Left ventricle myocardium superior (tissue), 1 donor: ENCODE data around the gene PAOX. TPM values are rescaled to one million over a fixed set of nuclear protein-coding genes. Genes with fewer than 3 reads are reported as not detected.
"Not testable (repeated sequence)": the region's sequence is repeated elsewhere in the genome, so short reads cannot be mapped to it uniquely, and the experiment has no call there.

Experiments used
- ATAC-seq: fragments of 200-7000 bp; cut with Tn5 transposase; one replicate; pipeline ENCODE4 v1.9.1; 2020; ENCODE audit warnings: mild to moderate bottlenecking, moderate library complexity
- DNase-seq: peaks from one replicate; pipeline ENCODE4 v3.0.0-alpha.2; 2020
- intact Hi-C: fragments of 100-400 bp; cut with micrococcal nuclease; formaldehyde crosslinking; loops from one replicate; pipeline ENCODE4 v1.11.0; 2022
- total RNA-seq: library from RNA; stranded (reverse); fragmentation: NEBNext Ultra II Directional; extraction: Animal tissue kit (Norgen Biotek cat#: 25700); gene quantifications from one replicate; pipeline ENCODE4 v1.2.1, GENCODE V29; 2021
- donor health status: DM: no; HTN: yes; CAD: no; lungs with severe emphysema.

PAOX gene
- total RNA-seq, 1 donor from 2014 or later: 2.8 TPM

DNA sequence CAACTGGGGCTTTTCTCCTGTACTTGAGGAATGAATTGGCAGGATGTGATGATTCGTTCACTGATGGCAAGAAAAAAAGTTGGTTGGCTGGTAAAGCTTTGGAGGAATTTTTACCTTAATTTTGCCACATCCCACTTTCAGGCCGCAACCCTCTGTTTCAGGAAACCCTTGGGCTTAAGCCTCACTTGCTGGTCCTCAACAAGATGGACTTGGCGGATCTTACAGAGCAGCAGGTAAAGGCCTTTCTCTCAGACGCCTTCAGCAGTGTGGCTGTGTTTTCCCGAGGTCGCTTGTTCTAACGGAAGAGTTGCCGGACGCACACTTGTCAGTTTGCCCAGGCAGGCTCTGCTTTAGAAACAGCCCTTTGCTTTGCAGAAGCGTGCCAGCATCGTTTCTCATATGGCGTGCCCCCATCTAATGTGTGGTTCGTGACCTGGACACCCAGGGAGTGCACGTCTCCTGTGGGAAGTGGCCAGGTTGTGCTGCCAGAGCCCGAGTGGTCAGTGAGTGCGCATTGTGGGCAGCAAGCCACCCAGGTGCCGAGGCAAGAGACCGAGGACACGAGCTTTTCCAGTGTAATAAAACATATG, 17.1 kb downstream of the PAOX start:
- DNase-seq (no peak), ATAC-seq (no peak)
- intact Hi-C loops: no loop called here

DNA sequence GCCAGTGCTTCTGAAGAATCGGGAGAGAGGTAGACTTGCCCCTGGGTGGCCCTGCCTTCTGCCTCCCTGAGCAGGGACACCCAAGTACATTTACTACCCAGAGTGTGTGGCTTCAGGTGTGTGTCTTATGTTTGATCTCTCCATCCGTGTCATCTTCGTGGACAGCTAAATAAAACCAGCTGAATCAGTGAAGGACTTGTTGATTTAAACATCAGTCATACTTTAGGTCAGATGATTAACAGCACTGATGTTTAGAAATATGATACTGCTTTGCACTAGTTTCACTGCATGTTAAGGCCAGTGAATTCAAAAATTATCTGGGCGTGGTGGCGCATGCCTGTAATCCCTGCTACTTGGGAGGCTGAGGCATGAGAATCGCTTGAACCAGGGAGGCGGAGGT, 18.9 kb downstream of the PAOX start:
- intact Hi-C loops: no loop called here
- DNase-seq (no peak), ATAC-seq (no peak)

DNA sequence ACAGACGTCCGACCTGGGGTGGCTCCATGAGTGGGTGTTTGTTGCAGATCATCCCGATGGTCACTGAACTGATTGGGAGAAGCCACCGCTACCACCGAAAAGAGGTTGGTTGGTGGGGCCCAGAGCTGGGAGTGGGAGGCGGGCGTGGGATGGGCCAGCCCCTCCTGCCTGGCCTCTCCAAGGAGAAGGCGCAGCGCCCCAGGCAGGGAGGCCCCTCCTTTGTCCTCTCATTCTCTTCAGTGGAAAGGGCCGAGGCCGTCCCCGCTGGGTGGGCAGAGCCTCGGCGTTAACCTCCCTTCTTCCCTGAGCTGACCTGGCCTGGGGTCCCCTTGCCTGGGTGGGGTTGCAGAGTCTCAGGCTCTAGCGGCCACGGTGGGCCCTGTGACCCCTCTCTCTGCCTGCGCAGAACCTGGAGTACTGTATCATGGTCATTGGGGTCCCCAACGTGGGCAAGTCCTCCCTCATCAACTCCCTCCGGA, 20.1 kb downstream of the PAOX start:
- ATAC-seq (no peak), DNase-seq (no peak)
- intact Hi-C loops: no loop called here

DNA sequence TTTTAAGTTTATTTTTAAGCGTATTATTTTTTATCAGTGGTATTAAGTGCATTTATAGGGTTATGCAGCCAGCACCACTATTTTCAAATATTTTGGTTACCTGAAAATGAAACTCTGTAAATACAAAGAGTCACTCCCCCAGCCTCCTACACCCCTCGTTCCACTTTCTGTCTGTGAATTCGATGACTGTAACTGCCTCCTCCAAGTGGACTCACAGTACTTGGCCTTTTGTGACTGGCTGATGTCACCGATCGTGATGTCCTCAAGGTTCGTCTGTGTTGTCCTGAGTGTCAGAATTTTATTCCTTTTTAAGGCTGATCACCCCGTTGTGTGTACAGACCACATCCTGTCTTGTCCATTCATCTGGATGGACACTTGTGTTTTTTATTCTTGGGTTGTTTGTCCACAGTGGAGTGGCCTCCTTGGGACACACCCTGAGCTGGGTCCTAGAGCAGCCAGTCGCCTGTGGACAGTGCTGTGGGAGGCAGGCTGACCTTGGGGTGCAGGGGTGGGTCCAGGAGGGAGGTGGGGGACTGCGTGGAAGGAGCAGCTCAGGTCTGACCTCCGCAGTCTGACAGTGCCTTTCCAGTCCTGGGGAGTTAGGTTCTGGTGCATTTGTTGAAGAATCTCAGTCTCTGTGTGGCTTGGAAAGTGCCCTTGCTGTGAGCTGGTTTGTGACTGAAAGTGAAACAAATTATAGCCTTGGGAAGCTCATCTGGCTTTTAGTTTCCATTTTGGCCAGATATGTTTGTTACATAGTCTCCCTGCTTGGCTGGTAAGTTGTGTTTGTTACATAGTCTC, 21.8 kb downstream of the PAOX start:
- DNase-seq (no peak), ATAC-seq (no peak)
- intact Hi-C loops: no loop called here

DNA sequence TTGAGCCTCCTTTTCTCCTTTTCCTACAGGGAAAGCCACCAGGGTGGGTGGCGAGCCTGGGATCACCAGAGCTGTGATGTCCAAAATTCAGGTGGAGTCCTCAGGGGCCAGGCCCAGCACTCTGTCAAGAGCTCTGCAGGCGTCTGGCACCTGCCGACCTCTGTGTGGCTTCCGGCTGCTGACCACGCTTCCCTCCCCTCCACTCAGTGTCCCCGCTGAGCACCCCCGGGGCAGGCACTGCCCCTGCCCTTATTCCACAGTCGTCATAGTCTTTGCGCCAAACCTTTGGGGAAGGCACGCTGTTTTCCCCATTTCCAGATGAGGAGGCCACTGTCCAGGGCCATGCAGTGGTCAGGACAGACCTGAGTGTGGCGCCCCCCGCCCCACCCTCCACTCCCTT, 22.4 kb downstream of the PAOX start:
- intact Hi-C loops: no loop called here

DNA sequence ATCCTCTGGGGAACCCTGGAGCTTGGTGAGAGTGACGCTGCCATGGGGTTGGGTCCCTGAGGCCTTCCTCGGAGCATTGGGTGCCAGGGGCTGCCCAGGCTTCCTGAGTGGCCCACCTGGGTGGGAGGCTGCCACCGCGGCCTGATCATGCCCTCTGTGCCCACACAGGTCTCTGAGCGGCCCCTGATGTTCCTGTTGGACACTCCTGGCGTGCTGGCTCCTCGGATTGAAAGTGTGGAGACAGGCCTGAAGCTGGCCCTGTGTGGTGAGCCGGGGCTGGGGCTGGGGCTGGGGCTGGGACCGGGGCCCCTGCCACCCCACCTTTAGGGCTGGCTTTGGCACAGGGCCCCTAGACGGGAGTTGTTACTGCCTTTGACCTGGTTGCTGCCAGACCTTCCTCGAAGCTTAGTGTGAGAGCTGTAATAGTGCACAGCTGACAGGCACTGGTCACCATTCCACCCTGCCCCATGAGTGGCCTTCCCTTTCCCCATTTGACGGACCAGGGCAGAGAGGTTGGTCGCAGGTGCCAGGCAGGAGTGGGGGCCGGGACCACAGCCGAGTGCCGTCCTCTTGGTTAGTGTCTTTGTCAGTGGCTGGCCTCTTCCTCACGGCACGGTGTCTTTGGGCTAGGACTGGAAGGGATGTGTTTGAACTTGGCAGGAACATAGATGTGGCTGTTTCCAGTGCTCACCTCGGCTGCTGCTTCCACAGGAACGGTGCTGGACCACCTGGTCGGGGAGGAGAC, 23.1 kb downstream of the PAOX start:
- ATAC-seq (no peak), DNase-seq (no peak)
- intact Hi-C loops: no loop called here

More for the DNA sequence above, 22.4 kb downstream of the PAOX start:
- ATAC-seq (no peak), DNase-seq (no peak)

DNA sequence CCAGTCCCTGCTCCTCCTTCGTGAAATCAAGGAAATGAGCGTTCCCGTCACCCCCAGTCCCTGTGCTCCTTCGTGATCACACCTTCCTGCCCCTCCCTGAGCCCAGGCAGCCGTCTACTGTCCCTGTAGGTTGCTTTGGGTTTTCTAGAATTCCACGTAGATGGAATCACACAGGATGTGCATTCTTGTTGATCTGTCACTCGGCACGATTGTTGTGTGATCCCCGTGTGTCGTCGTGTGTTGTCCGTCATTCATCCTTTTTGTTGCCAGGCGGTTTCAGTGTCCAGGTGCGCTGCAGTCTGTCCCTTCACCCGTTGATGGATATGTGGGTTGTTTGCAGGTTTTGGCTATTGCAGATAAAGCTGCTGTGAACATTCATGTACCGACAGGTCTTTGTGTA, 24.3 kb downstream of the PAOX start:
- ATAC-seq: no peak
- DNase-seq: no peak
- intact Hi-C loops: no loop called here

DNA sequence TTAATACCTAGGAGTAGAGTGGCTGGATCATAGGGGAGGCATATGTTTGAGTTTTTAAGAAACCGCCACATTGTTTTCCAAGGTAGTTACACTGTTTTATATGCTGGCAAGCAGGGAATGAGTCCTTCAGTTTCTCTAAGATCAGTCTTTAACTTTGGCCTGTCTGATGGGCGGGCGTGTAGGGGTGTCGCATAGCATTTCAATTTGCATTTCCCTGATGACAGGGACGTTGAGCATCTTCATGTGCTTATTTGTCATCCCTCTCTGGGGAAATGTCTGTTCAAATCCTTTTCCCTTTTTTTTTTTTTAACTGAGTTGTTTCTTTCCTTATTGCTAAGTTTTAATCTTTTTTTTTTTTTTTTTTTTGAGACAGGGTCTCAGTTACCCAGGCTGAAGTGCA, 24.7 kb downstream of the PAOX start:
- intact Hi-C loops: no loop called here
- DNase-seq: no peak
- ATAC-seq: no peak

DNA sequence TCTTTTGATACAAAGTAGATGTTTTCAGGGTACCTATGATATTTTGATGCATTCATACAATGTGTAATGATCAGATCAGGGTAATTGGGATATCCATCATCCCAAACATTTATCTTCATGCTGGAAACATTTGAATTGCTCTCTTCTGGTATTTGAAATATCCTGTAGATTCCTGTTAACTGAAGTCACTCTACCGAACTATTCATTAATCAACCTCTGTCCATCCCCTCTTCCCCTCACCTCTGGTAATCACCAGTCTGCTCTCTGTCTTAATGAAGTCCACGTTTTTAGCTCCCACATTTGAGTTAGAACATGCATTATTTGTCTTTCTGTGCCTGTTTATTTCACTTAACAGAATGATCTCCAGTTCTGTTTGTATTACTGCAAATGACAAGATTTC, 26.2 kb downstream of the PAOX start:
- ATAC-seq (no peak), DNase-seq (no peak)
- intact Hi-C loops: no loop called here

DNA sequence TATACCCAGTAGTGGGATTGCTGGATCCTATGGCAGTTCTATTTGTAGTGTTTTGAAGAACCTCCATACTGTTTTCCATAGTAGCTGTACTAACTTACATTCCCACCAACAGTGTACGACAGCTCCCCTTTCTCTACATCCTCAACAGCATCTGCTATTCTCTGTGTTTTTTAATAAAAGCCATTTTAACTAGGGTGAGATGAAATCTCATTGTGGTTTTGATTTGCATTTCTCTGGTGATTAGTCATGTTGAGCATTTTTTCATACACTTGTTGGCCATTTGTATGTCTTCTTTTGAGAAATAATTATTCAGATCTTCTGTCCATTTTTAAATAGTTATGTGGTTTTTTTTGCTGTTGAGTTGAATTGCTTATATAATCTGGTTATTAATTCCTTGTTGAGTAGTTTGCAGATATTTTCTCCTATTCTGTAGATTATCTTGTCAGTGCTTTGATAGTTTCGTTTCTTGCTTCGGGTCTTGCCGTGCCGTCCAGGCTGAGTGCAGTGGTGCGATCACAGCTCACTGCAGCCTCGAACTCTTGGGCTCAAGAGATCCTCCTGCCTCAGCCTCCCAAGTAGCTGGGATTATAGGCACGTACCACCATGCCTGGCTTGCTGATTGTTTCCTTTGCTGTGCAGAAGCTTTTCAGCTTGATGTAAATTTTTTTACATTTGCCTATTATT, 26.9 kb downstream of the PAOX start:
- ATAC-seq: no peak
- no peak for DNase-seq

DNA sequence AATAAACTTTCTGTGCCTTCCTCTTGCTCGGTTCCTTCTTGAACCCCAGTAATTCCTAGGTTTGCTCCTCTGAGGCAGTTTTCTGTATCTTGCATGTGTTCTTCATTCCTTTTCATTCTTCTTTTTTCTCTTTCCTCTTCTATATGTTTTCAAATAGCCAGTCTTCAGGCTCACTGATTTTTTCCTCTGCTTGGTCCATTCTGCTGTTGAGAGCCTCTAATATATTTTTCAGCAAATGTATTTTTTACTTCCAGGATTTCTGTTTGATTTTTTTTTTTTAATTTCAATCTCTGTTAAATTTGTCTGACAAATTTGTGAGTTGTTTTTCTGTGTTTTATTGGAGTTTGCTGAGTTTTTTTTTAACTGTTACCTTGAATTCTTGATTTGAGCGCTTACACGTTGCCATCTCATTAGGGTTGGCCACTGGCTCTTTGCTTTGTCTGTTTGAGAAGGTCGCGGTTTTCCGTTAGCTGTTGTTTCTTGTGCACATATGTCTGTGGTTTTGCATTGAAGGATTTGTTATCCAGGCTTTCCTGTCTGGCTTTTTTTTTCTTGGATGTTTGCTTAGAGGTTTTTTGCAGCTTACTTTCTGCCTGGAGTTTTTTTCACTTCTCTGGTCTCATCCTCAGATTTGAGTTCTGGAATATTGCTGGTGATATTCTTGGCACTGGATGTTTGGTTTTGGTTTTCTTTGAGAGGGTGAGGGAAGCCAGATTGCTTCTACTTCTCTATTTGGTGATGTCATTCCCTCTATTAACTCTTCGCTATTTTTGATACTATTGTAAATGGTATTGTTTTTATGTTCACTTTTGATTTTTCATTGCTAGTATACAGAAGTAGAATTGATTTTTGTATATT, 32.7 kb downstream of the PAOX start:
- DNase-seq (no peak), ATAC-seq (no peak)
- intact Hi-C loops: no loop called here

More for the DNA sequence above, 26.9 kb downstream of the PAOX start:
- intact Hi-C loops: no loop called here

DNA sequence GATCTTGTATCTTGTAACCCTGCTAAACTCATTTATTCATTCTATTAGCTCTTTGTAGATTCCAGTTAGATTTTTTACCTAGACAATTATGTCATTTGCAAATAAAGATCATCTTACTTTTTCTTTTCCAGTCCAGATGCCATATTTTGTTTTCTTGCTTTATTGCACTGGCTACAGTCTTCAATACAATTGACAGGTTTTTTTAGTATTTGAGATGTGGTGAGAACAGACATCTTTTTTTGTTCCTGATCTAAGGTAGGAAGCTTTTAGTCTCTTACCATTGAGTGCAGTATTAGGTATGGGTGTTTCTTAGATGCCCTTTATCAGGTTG, 33.3 kb downstream of the PAOX start:
- intact Hi-C loops: no loop called here
- DNase-seq (no peak), ATAC-seq (no peak)

DNA sequence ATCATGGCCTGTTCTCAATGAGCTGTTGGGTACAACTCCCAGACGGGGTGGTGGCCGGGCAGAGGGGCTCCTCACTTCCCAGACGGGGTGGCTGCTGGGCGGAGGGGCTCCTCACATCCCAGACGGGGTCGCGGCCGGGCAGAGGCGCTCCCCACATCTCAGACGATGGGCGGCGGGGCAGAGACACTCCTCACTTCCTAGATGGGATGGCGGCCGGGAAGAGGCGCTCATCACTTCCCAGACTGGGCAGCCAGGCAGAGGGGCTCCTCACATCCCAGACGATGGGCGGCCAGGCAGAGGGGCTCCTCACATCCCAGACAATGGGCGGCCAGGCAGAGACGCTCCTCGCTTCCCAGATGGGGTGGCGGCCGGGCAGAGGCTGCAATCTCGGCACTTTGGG, 35.3 kb downstream of the PAOX start:
- DNase-seq, ATAC-seq, intact Hi-C loops: not testable (repeated sequence)

DNA sequence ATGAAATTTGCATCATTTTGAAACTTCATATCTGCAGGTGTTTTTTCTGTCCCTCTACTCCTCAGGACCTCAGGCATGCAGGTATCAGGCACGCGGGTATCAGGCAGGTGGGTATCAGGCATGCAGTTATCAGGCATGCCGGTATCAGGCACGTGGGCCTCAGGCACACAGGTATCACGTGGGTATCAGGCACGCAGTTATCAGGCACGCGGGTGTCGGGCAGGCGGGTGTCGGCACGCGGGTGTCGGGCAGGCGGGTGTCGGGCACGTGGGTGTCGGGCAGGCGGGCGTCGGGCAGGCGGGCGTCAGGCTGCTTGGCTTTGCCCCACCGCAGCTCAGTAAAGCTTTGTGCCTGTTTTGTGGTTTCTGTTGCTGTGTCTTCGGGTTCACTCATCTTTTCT, 36.7 kb downstream of the PAOX start:
- no peak for ATAC-seq

DNA sequence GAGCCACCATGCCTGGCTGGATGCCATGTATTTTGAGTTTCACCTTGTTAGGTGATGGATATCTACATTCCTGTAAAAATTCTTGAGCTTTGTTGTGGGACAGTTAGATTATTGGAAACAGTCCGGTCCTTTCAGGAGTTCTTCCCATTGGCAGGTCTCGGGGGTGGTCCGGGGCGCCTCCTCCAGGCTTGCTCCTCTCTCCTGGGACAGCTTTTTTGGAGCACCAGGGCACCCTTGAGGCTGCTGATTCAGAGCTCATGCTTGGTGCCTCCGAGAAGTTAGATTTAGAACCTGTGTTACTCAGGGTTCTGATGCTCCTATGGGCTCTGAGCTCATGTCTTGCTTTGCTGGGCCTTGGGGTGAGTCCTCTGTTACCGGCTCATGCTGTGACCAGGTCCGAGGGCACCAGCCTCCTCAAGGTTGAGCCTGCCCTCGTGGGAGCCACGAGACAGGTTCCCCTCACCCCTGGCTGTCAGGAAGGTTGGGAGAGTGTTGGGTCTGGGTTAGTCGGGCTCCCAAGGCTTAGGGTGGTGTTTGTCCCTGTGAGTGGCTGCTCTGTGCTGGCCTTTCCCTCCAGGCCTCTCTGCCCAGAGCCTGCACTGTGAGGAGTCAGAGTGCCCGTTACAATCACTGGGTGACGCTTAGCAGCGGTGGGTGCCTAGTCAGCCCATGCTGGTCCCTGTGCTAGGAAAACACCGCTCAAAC, 39.4 kb downstream of the PAOX start:
- ATAC-seq: no peak
- no peak for DNase-seq
- intact Hi-C loops: no loop called here

More for the DNA sequence above, 36.7 kb downstream of the PAOX start:
- no peak for DNase-seq
- intact Hi-C loops: no loop called here

DNA sequence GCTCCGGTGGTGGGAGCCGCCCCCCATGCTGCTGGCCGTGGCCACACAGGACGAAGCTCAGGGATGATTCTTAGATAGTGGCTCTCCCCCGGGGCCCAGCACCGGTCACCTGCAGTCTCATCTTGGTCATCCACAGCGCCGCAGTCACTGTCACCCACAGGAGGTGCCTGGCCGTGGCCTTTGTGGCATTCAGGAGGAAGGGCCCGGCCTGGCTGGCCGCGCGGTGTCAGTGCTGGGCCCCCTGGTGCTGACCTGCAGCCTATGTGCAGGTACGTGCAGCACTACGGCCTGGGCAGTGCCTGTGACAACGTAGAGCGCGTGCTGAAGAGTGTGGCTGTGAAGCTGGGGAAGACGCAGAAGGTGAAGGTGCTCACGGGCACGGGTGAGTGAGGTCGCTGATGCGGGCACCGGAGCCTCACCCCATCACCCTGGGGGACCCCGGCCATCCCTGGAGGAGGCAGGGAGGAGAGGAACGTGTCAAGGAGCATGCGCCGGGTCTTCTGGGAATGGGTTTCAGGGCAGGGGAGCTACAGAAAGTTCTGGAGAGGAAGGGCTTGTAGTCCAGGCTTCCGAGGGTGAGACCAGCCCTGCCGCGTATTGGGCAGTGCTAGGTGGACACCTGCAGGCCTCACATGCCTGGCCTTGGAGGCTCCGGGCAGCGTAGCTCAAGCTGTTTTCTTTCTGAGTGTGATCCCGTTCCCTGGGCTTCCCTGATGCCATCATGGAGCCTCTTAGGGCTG, 40.3 kb downstream of the PAOX start:
- no peak for ATAC-seq
- intact Hi-C loops: no loop called here
- no peak for DNase-seq

DNA sequence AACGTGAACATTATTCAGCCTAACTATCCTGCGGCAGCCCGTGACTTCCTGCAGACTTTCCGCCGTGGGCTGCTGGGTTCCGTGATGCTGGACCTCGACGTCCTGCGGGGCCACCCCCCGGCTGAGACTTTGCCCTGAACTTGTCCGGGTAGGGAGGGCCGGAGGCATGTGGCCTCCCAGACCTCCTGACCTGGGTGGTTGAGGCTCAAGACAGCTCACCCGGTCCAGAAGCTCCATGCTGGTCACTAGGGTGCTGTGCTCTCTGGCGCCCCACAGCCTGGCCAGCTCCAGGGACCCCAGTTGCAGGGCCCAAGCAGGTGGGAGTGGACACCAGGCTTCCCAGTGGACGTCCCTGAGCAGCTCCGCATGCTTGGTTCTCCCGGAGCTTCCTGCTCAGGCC, 41.0 kb downstream of the PAOX start:
- intact Hi-C loops: no loop called here
- no peak for DNase-seq
- ATAC-seq: no peak

DNA sequence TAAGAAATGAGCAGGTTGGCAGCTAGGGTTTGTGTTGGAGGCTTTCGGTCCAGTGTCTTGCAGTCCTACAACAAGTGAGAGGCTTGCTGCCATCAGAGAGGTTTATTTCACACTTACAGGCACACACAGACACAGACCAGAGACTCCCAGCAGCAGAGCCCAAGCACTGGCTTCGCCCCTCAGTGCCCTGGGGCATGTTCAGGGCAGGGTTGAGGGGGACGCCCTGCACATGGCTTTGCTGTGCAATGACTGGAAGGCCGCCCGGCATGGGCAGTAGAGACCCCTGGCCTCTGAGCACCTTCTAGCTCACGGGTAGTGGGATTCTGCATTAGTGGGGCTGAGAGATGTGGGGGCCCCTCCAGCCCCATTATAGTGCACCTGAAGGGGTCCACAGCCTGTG, 41.5 kb downstream of the PAOX start:
- DNase-seq (no peak), ATAC-seq (no peak)
- intact Hi-C loops: no loop called here
